ENCODE results near the gene MYH1. TPM values are rescaled to one million over a fixed set of nuclear protein-coding genes. Genes with fewer than 3 reads are reported as not detected.

MYH1 gene
- total and polyA plus RNA-seq, 2 of the 13 experiments (the other 11 are each of a cell fraction or from before 2014, with no cell fraction given) = 0.01 TPM; not detected in 1

DNA sequence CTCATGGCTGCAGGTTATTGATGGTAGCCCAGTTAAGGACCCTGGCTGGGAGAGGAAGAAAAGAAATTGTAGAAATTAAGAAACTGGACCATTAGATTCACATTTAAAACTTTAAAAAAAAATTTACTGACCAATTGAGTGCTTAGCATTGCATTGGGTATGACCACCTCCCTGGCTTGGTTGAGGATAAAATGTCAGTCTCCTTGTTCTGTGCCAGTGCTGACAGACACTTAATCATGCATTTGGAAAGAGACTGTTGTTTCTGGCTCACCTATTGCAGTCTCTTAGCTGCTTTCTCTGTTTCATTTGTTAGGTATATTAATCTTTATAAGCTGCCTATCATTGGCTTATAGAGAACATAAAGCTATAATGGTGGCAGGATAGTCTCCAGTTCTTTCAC, 1.7 kb downstream of the MYH1 start:
- H3K27me3 ChIP-seq (ENCODE audit: control insufficient read depth in 1 of 2, insufficient read depth in 2 of 2, low read length in 2 of 2) = 0 out of 5 replicates have a peak, but pooled peaks cover 0 to 8% of the 10 kb centered on the region in 2 experiments
- H3K4me2 ChIP-seq (ENCODE audit: low read depth, low read length) = no peak overlapping the region
- in situ Hi-C loops (cut with HindIII; ENCODE audit: extremely low pct_ligation_motif_present, low pct_unique_long_range_greater_than_20kb) (no loop called here), intact Hi-C loops (cut with micrococcal nuclease; ENCODE audit: unreplicated experiment) (no loop called here)
- H3K4me1 ChIP-seq (ENCODE audit: insufficient read depth, low read length) = peaks cover 6% of the 10 kb centered on the region
- FAIRE-seq (no peak), ATAC-seq (no peak), DNase-seq (ENCODE audit: low spot score) (no peak)
- CTCF ChIA-PET (ENCODE audit: low intra/inter-chr PET ratio, low total read pairs) = no interaction called here
- H3K9ac ChIP-seq (ENCODE audit: insufficient read depth, low read depth, low read length) = no peak overlapping the region
- TF ChIP-seq KDM5B (CRISPR knock-in tag; IDR thresholded peaks at IDR 0.05; ENCODE audit: borderline replicate concordance) = no peak
- TF ChIP-seq ZNF883 (CRISPR knock-in tag; IDR thresholded peaks at IDR 0.05; ENCODE audit: not compliant biosample characterization) = no peak
- no peak for TF ChIP-seq HNRNPL (IDR thresholded peaks at IDR 0.05; ENCODE audit: low read depth, low read length)
- TF ChIP-seq CC2D1A (CRISPR knock-in tag; IDR thresholded peaks at IDR 0.05) = no peak
- POLR2A ChIA-PET = no interaction called here
- H3K4me3 ChIP-seq (replicated peaks in 1 of 3; ENCODE audit: insufficient read depth in 1 of 3, low read depth in 2 of 3, low read length in 3 of 3) = no peak overlapping the region
- BruUV-seq (replicated peaks) = no TSS peak
- no peaks in the 10 kb centered on the region for H3K9me3 ChIP-seq (ENCODE audit: low read length)
- H4K20me1 ChIP-seq (ENCODE audit: insufficient read depth, low read length) = no peaks in the 10 kb centered on the region
- H2AFZ ChIP-seq (ENCODE audit: low read length) = no peak overlapping the region
- no peaks in the 10 kb centered on the region for H3K79me2 ChIP-seq (ENCODE audit: insufficient read depth, low read length)
- no peaks in the 10 kb centered on the region for H3K36me3 ChIP-seq (replicated peaks in 1 of 2; ENCODE audit: control insufficient read depth in 1 of 2, insufficient read depth in 2 of 2, low read length in 2 of 2)
- no peak overlapping the region for H3K27ac ChIP-seq (ENCODE audit: extremely low read length, insufficient read depth, low read length)

DNA sequence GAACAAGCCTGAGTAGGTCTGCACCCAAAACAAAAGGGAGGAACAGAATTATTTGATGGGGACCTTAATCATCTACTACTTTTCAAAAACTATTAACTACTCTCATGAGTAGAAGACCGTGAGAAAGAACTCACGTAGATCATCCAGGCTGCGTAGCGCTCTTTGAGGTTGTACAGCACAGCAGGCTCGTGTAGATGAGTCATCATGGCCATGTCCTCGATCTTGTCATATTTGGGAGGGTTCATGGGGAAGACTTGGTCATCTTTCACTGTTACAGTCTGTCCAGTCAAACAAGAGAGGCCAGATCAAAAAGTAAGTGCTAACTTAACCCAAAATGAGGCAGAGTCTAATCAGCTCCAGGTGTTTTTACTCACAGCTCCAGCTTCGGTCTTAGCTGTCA, 2.3 kb downstream of the MYH1 start:
- Histone ChIP-seq H3K36me3 (replicated peaks in 1 of 2; ENCODE audit: control insufficient read depth in 1 of 2, insufficient read depth in 2 of 2, low read length in 2 of 2) (no peaks in the 10 kb centered on the region), H3K79me2 (ENCODE audit: insufficient read depth, low read length) (no peaks in the 10 kb centered on the region), H3K4me2 (ENCODE audit: low read depth, low read length) (no peak overlapping the region), H3K27ac (ENCODE audit: extremely low read length, insufficient read depth, low read length) (no peak overlapping the region), H3K9me3 (ENCODE audit: low read length) (no peaks in the 10 kb centered on the region), H3K4me1 (ENCODE audit: insufficient read depth, low read length) (peaks cover 10% of the 10 kb centered on the region), H4K20me1 (ENCODE audit: insufficient read depth, low read length) (no peaks in the 10 kb centered on the region), H2AFZ (ENCODE audit: low read length) (no peak overlapping the region), H3K27me3 (ENCODE audit: control insufficient read depth in 1 of 2, insufficient read depth in 2 of 2, low read length in 2 of 2) (0 out of 5 replicates have a peak, but pooled peaks cover 0 to 8% of the 10 kb centered on the region in 2 experiments), H3K9ac (ENCODE audit: insufficient read depth, low read depth, low read length) (no peak overlapping the region), H3K4me3 (replicated peaks in 1 of 3; ENCODE audit: insufficient read depth in 1 of 3, low read depth in 2 of 3, low read length in 3 of 3) (no peak overlapping the region)
- CTCF ChIA-PET (ENCODE audit: low intra/inter-chr PET ratio, low total read pairs) = no interaction called here
- BruUV-seq (replicated peaks) = no TSS peak
- DNase-seq (ENCODE audit: low spot score) = no peak
- 5% methylated on average over 7 of the region's 7 CpGs for WGBS (ENCODE audit: low lambda C conversion rate)
- ATAC-seq = no peak
- intact Hi-C loops (cut with micrococcal nuclease; ENCODE audit: unreplicated experiment) (no loop called here), in situ Hi-C loops (cut with HindIII; ENCODE audit: extremely low pct_ligation_motif_present, low pct_unique_long_range_greater_than_20kb) (no loop called here)
- POLR2A ChIA-PET = no interaction called here
- FAIRE-seq = no peak
- TF ChIP-seq GLI4 (CRISPR knock-in tag; IDR thresholded peaks at IDR 0.05; ENCODE audit: borderline replicate concordance) (no peak), RXRB (CRISPR knock-in tag; IDR thresholded peaks at IDR 0.05; ENCODE audit: borderline replicate concordance) (no peak), ZNF782 (CRISPR knock-in tag; IDR thresholded peaks at IDR 0.05; ENCODE audit: borderline replicate concordance) (no peak), NBN (conservative IDR thresholded peaks at IDR 0.05) (no peak), AGO1 (IDR thresholded peaks at IDR 0.05; ENCODE audit: low read depth, low read length, poor library complexity, severe bottlenecking) (no peak), ZNF234 (CRISPR knock-in tag; conservative IDR thresholded peaks at IDR 0.05) (no peak), RORA (CRISPR knock-in tag; IDR thresholded peaks at IDR 0.05) (no peak), ZSCAN30 (CRISPR knock-in tag; IDR thresholded peaks at IDR 0.05) (no peak), PHB2 (IDR thresholded peaks at IDR 0.05; ENCODE audit: partially characterized antibody) (no peak), STAT5B (CRISPR knock-in tag; IDR thresholded peaks at IDR 0.05) (no peak), ZKSCAN5 (CRISPR knock-in tag; IDR thresholded peaks at IDR 0.05) (no peak), ZNF615 (CRISPR knock-in tag; IDR thresholded peaks at IDR 0.05; ENCODE audit: borderline replicate concordance) (no peak), ZNF674 (CRISPR knock-in tag; IDR thresholded peaks at IDR 0.05; ENCODE audit: low read depth) (no peak)
- TF ChIP-seq, protein P1, sequence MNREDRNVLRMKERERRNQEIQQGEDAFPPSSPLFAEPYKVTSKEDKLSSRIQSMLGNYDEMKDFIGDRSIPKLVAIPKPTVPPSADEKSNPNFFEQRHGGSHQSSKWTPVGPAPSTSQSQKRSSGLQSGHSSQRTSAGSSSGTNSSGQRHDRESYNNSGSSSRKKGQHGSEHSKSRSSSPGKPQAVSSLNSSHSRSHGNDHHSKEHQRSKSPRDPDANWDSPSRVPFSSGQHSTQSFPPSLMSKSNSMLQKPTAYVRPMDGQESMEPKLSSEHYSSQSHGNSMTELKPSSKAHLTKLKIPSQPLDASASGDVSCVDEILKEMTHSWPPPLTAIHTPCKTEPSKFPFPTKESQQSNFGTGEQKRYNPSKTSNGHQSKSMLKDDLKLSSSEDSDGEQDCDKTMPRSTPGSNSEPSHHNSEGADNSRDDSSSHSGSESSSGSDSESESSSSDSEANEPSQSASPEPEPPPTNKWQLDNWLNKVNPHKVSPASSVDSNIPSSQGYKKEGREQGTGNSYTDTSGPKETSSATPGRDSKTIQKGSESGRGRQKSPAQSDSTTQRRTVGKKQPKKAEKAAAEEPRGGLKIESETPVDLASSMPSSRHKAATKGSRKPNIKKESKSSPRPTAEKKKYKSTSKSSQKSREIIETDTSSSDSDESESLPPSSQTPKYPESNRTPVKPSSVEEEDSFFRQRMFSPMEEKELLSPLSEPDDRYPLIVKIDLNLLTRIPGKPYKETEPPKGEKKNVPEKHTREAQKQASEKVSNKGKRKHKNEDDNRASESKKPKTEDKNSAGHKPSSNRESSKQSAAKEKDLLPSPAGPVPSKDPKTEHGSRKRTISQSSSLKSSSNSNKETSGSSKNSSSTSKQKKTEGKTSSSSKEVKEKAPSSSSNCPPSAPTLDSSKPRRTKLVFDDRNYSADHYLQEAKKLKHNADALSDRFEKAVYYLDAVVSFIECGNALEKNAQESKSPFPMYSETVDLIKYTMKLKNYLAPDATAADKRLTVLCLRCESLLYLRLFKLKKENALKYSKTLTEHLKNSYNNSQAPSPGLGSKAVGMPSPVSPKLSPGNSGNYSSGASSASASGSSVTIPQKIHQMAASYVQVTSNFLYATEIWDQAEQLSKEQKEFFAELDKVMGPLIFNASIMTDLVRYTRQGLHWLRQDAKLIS (CRISPR knock-in tag; IDR thresholded peaks at IDR 0.05) = no peak
